Measurements from ENCODE around the gene SPECC1L.
"Not testable (repeated sequence)": the region's sequence is repeated elsewhere in the genome, so short reads cannot be mapped to it uniquely, and the experiment has no call there.

The SPECC1L gene

GRCh38 chr22:24284747-24285203 lies 14.1 kb downstream of the SPECC1L start:
- DNase-seq (ENCODE audit: low read depth) = no peak

- no peak for DNase-seq (ENCODE audit: low read depth)
These were observed 14.6 kb downstream of the SPECC1L start for GRCh38 chr22:24285245-24285644.

GRCh38 chr22:24287212-24287611 lies 16.6 kb downstream of the SPECC1L start:
- not testable (repeated sequence) for DNase-seq (ENCODE audit: low read depth)

- DNase-seq (ENCODE audit: low read depth) = not testable (repeated sequence)
These were observed 17.2 kb downstream of the SPECC1L start for GRCh38 chr22:24287801-24288200.

GRCh38 chr22:24289114-24289513 lies 18.5 kb downstream of the SPECC1L start:
- DNase-seq (ENCODE audit: low read depth) = peak; percentile 96

- no peak for DNase-seq (ENCODE audit: low read depth)
These were observed 19.1 kb downstream of the SPECC1L start for GRCh38 chr22:24289741-24290163.

GRCh38 chr22:24290459-24290858 lies 19.8 kb downstream of the SPECC1L start:
- DNase-seq (ENCODE audit: low read depth) = no peak

GRCh38 chr22:24291515-24292201 lies 21.0 kb downstream of the SPECC1L start:
- DNase-seq (ENCODE audit: low read depth) = no peak

- DNase-seq (ENCODE audit: low read depth) = not testable (repeated sequence)
These were observed 21.7 kb downstream of the SPECC1L start for GRCh38 chr22:24292202-24292830.

GRCh38 chr22:24294913-24295312 lies 24.3 kb downstream of the SPECC1L start:
- DNase-seq (ENCODE audit: low read depth) = not testable (repeated sequence)

- not testable (repeated sequence) for DNase-seq (ENCODE audit: low read depth)
These were observed 28.0 kb downstream of the SPECC1L start for GRCh38 chr22:24298497-24299155.

GRCh38 chr22:24300522-24300921 lies 29.9 kb downstream of the SPECC1L start:
- not testable (repeated sequence) for DNase-seq (ENCODE audit: low read depth)

GRCh38 chr22:24302591-24302990 lies 32.0 kb downstream of the SPECC1L start:
- no peak for DNase-seq (ENCODE audit: low read depth)

GRCh38 chr22:24303007-24303406 lies 32.4 kb downstream of the SPECC1L start:
- no peak for DNase-seq (ENCODE audit: low read depth)

- DNase-seq (ENCODE audit: low read depth) = no peak
These were observed 33.5 kb downstream of the SPECC1L start for GRCh38 chr22:24304062-24304675.

GRCh38 chr22:24305260-24305692 lies 34.6 kb downstream of the SPECC1L start:
- DNase-seq (ENCODE audit: low read depth) = no peak

GRCh38 chr22:24310969-24311368 lies 40.3 kb downstream of the SPECC1L start:
- no peak for DNase-seq (ENCODE audit: low read depth)

- DNase-seq (ENCODE audit: low read depth) = peak; percentile 39
These were observed 44.8 kb downstream of the SPECC1L start for GRCh38 chr22:24315367-24315966.

- not testable (repeated sequence) for DNase-seq (ENCODE audit: low read depth)
These were observed 45.6 kb downstream of the SPECC1L start for GRCh38 chr22:24316264-24316663.

GRCh38 chr22:24317511-24317910 lies 46.9 kb downstream of the SPECC1L start:
- DNase-seq (ENCODE audit: low read depth) = not testable (repeated sequence)

- DNase-seq (ENCODE audit: low read depth) = no peak
These were observed 48.8 kb downstream of the SPECC1L start for GRCh38 chr22:24319451-24319850.

- no peak for DNase-seq (ENCODE audit: low read depth)
These were observed 51.4 kb downstream of the SPECC1L start for GRCh38 chr22:24321999-24322398.

Data from GM04503 (cell line).